IPS-15b (cell line): Measurements from ENCODE around the gene THBS4.

ENCODE experiments used
- H3K27me3 ChIP-seq: one replicate; pipeline ENCODE4 v1.6.1; 2013; ENCODE audit warnings: low read length; ENCODE audit not compliant: control insufficient read depth, insufficient read depth
- H3K36me3 ChIP-seq: one replicate; pipeline ENCODE4 v1.6.1; 2013; ENCODE audit warnings: low read length; ENCODE audit not compliant: control insufficient read depth, insufficient read depth
- H3K4me1 ChIP-seq: one replicate; pipeline ENCODE4 v1.6.1; 2013; ENCODE audit warnings: mild to moderate bottlenecking, low read length; ENCODE audit not compliant: control insufficient read depth, insufficient read depth
- H3K4me3 ChIP-seq: one replicate; pipeline ENCODE4 v1.5.1; 2013; ENCODE audit warnings: low read depth, low read length
- H3K9ac ChIP-seq: one replicate; pipeline ENCODE4 v1.6.1; 2013; ENCODE audit warnings: low read depth, mild to moderate bottlenecking, low read length
- H3K9me3 ChIP-seq: one replicate; pipeline ENCODE4 v1.6.1; 2013; ENCODE audit warnings: mild to moderate bottlenecking, low read length; ENCODE audit not compliant: control insufficient read depth, insufficient read depth

The THBS4 gene

GRCh38 chr5:80026841-80027240, 8.3 kb upstream of the THBS4 start:
- Histone ChIP-seq H3K36me3 (no peaks in the 10 kb centered on the region), H3K4me3 (no peak overlapping the region), H3K9ac (no peak overlapping the region), H3K27me3 (no peaks in the 10 kb centered on the region), H3K4me1 (no peaks in the 10 kb centered on the region), H3K9me3 (no peaks in the 10 kb centered on the region)

- no peaks in the 10 kb centered on the region for H3K4me1 ChIP-seq
- no peak overlapping the region for H3K9ac ChIP-seq
Measured at GRCh38 chr5:80031109-80031508, 4.0 kb upstream of the THBS4 start.

GRCh38 chr5:80033513-80033912, 1.6 kb upstream of the THBS4 start:
- Histone ChIP-seq H3K9me3 (no peaks in the 10 kb centered on the region), H3K4me3 (no peak overlapping the region), H3K27me3 (peaks cover 40% of the 10 kb centered on the region), H3K9ac (no peak overlapping the region), H3K4me1 (no peaks in the 10 kb centered on the region), H3K36me3 (no peaks in the 10 kb centered on the region)

More at GRCh38 chr5:80031109-80031508, 4.0 kb upstream of the THBS4 start:
- H3K9me3 ChIP-seq = no peaks in the 10 kb centered on the region
- no peak overlapping the region for H3K4me3 ChIP-seq
- H3K36me3 ChIP-seq = no peaks in the 10 kb centered on the region
- peaks cover 33% of the 10 kb centered on the region for H3K27me3 ChIP-seq

GRCh38 chr5:80034559-80034958, 589 bp upstream of the THBS4 start:
- Histone ChIP-seq H3K9me3 (no peaks in the 10 kb centered on the region), H3K27me3 (peaks cover 40% of the 10 kb centered on the region), H3K9ac (peak overlapping the region; percentile 62), H3K4me1 (no peaks in the 10 kb centered on the region), H3K4me3 (peak overlapping the region; percentile 78), H3K36me3 (no peaks in the 10 kb centered on the region)

GRCh38 chr5:80035839-80036238, 691 bp downstream of the THBS4 start:
- Histone ChIP-seq H3K9ac (no peak overlapping the region), H3K27me3 (peaks cover 40% of the 10 kb centered on the region), H3K36me3 (no peaks in the 10 kb centered on the region), H3K4me3 (peak overlapping the region; percentile 67), H3K9me3 (no peaks in the 10 kb centered on the region), H3K4me1 (no peaks in the 10 kb centered on the region)

GRCh38 chr5:80036615-80037014, 1.5 kb downstream of the THBS4 start:
- Histone ChIP-seq H3K36me3 (no peaks in the 10 kb centered on the region), H3K9ac (no peak overlapping the region), H3K27me3 (peaks cover 40% of the 10 kb centered on the region), H3K4me1 (no peaks in the 10 kb centered on the region), H3K4me3 (no peak overlapping the region), H3K9me3 (no peaks in the 10 kb centered on the region)

- H3K4me3 ChIP-seq = no peak overlapping the region
- no peak overlapping the region for H3K9ac ChIP-seq
- no peaks in the 10 kb centered on the region for H3K9me3 ChIP-seq
- H3K27me3 ChIP-seq = peaks cover 39% of the 10 kb centered on the region
- no peaks in the 10 kb centered on the region for H3K36me3 ChIP-seq
- H3K4me1 ChIP-seq = no peaks in the 10 kb centered on the region
Measured at GRCh38 chr5:80037366-80037765, 2.2 kb downstream of the THBS4 start.

GRCh38 chr5:80039650-80040049, 4.5 kb downstream of the THBS4 start:
- H3K27me3 ChIP-seq = peaks cover 16% of the 10 kb centered on the region
- no peak overlapping the region for H3K4me3 ChIP-seq
- H3K9ac ChIP-seq = no peak overlapping the region

GRCh38 chr5:80041527-80041926, 6.4 kb downstream of the THBS4 start:
- Histone ChIP-seq H3K4me3 (no peak overlapping the region), H3K4me1 (no peaks in the 10 kb centered on the region), H3K36me3 (no peaks in the 10 kb centered on the region), H3K9me3 (no peaks in the 10 kb centered on the region), H3K27me3 (peaks cover 3% of the 10 kb centered on the region), H3K9ac (no peak overlapping the region)

More at GRCh38 chr5:80039650-80040049, 4.5 kb downstream of the THBS4 start:
- H3K9me3 ChIP-seq = no peaks in the 10 kb centered on the region
- H3K36me3 ChIP-seq = no peaks in the 10 kb centered on the region
- H3K4me1 ChIP-seq = no peaks in the 10 kb centered on the region

- Histone ChIP-seq H3K4me1 (no peaks in the 10 kb centered on the region), H3K27me3 (no peaks in the 10 kb centered on the region), H3K4me3 (no peak overlapping the region), H3K9ac (no peak overlapping the region), H3K36me3 (no peaks in the 10 kb centered on the region), H3K9me3 (no peaks in the 10 kb centered on the region)
Measured at GRCh38 chr5:80042330-80042729, 7.2 kb downstream of the THBS4 start.

- Histone ChIP-seq H3K9ac (no peak overlapping the region), H3K4me1 (no peaks in the 10 kb centered on the region), H3K4me3 (no peak overlapping the region), H3K27me3 (no peaks in the 10 kb centered on the region), H3K36me3 (no peaks in the 10 kb centered on the region), H3K9me3 (no peaks in the 10 kb centered on the region)
Measured at GRCh38 chr5:80043187-80043586, 8.0 kb downstream of the THBS4 start.

- Histone ChIP-seq H3K36me3 (no peaks in the 10 kb centered on the region), H3K9ac (no peak overlapping the region), H3K9me3 (no peaks in the 10 kb centered on the region), H3K4me1 (no peaks in the 10 kb centered on the region), H3K27me3 (no peaks in the 10 kb centered on the region), H3K4me3 (no peak overlapping the region)
Measured at GRCh38 chr5:80048084-80048780, 13.1 kb downstream of the THBS4 start.
